Liver (tissue), 9 donors: ENCODE measurements around the gene PAX5. TPM values are rescaled to one million over a fixed set of nuclear protein-coding genes. Genes with fewer than 3 reads are reported as not detected.

ENCODE experiments used
- DNase-seq: peaks from one replicate; pipeline ENCODE4 v3.0.0-alpha.2; 2017; ENCODE audit warnings: low spot score
- H3K27ac ChIP-seq, 2 donors: one replicate each; pipeline ENCODE4 v1.7.0; 2013; ENCODE audit warnings: inconsistent platforms in 2 of 2, low read length in 2 of 2, control low read depth in 1 of 2, low read depth in 1 of 2, mild to moderate bottlenecking in 1 of 2
- H3K27me3 ChIP-seq, 4 donors: one replicate each; pipeline versions ENCODE4 v1.6.1 to v1.7.0; 2013; ENCODE audit warnings: low read length in 3 of 4, inconsistent platforms in 1 of 4, mild to moderate bottlenecking in 1 of 4, moderate library complexity in 1 of 4; ENCODE audit not compliant: control insufficient read depth in 4 of 4, insufficient read depth in 4 of 4
- H3K36me3 ChIP-seq, 4 donors: one replicate each; pipeline versions ENCODE4 v1.6.1 to v1.7.0; 2013; ENCODE audit warnings: low read length in 3 of 4, mild to moderate bottlenecking in 3 of 4, low read depth in 1 of 4, moderate library complexity in 1 of 4; ENCODE audit not compliant: control insufficient read depth in 4 of 4, insufficient read depth in 3 of 4
- H3K4me1 ChIP-seq, 4 donors: one replicate each; pipeline versions ENCODE4 v1.6.1 to v1.7.0; 2013; ENCODE audit warnings: low read length in 3 of 4, mild to moderate bottlenecking in 3 of 4, moderate library complexity in 1 of 4; ENCODE audit not compliant: control insufficient read depth in 4 of 4, insufficient read depth in 4 of 4
- H3K4me3 ChIP-seq, 3 donors: one replicate each; pipeline versions ENCODE4 v1.6.1 to v1.7.0; 2013; ENCODE audit warnings: low read length in 3 of 3, control low read depth in 1 of 3, low read depth in 1 of 3, mild to moderate bottlenecking in 1 of 3
- H3K9ac ChIP-seq, 2 donors: one replicate each; pipeline ENCODE4 v1.7.0; 2013; ENCODE audit warnings: low read length in 2 of 2, mild to moderate bottlenecking in 2 of 2, moderate library complexity in 2 of 2, control low read depth in 1 of 2, low read depth in 1 of 2
- H3K9me3 ChIP-seq, 4 donors: one replicate each; pipeline versions ENCODE4 v1.6.1 to v1.7.0; 2013; ENCODE audit warnings: low read length in 3 of 4; ENCODE audit not compliant: control insufficient read depth in 4 of 4
- EGR1 ChIP-seq, 2 donors: IDR thresholded peaks; 2 replicates each; pipeline ENCODE4 v1.6.1; 2016 to 2018; ENCODE audit warnings: antibody characterized with exemption in 2 of 2, low read depth in 2 of 2
- FOXA2 ChIP-seq: IDR thresholded peaks from 2 replicates; pipeline ENCODE4 v1.6.1; 2016; ENCODE audit warnings: antibody characterized with exemption
- GABPA ChIP-seq, 2 donors: IDR thresholded peaks in 1 of 2; conservative IDR thresholded peaks in 1 of 2; 2 replicates each; pipeline ENCODE4 v1.6.1; 2016; ENCODE audit warnings: antibody characterized with exemption in 2 of 2, mild to moderate bottlenecking in 1 of 2, moderate library complexity in 1 of 2
- HNF4A ChIP-seq, 2 donors: conservative IDR thresholded peaks; 2 replicates each; pipeline ENCODE4 v1.6.1; 2016; ENCODE audit warnings: antibody characterized with exemption in 2 of 2, mild to moderate bottlenecking in 2 of 2
- HNF4G ChIP-seq: IDR thresholded peaks from 2 replicates; pipeline ENCODE4 v1.6.1; 2016; ENCODE audit warnings: antibody characterized with exemption
- JUND ChIP-seq, 2 donors: IDR thresholded peaks; 2 replicates each; pipeline ENCODE4 v1.6.1; 2016; ENCODE audit warnings: antibody characterized with exemption in 2 of 2
- NR2F2 ChIP-seq: IDR thresholded peaks from 2 replicates; pipeline ENCODE4 v1.6.1; 2016; ENCODE audit warnings: antibody characterized with exemption
- RAD21 ChIP-seq, 2 donors: IDR thresholded peaks; 2 replicates each; pipeline ENCODE4 v1.6.1; 2016; ENCODE audit warnings: antibody characterized with exemption in 2 of 2, mild to moderate bottlenecking in 2 of 2
- RXRA ChIP-seq, 2 donors: IDR thresholded peaks; 2 replicates each; pipeline ENCODE4 v1.6.1; 2017 to 2018; ENCODE audit warnings: antibody characterized with exemption in 2 of 2, mild to moderate bottlenecking in 1 of 2
- SP1 ChIP-seq: IDR thresholded peaks from 2 replicates; pipeline ENCODE4 v1.6.1; 2018; ENCODE audit warnings: antibody characterized with exemption, mild to moderate bottlenecking
- TAF1 ChIP-seq: conservative IDR thresholded peaks from 2 replicates; pipeline ENCODE4 v1.6.1; 2016; ENCODE audit warnings: antibody characterized with exemption, mild to moderate bottlenecking
- YY1 ChIP-seq: IDR thresholded peaks from 2 replicates; pipeline ENCODE4 v1.6.1; 2016; ENCODE audit warnings: antibody characterized with exemption, mild to moderate bottlenecking
- WGBS: extraction: QIAGEN DNeasy Blood & Tissue Kit; methylation state at CpG from one replicate; pipeline ENCODE4 v1.1.7; 2013; 5-methylcytosine and 5-hydroxymethylcytosine counted together
- polyA plus RNA-seq, 2 donors: library from polyadenylated mRNA; stranded (reverse) in 1 of 2; unstranded in 1 of 2; fragments of 200-250 nt in 1 of 2; fragments of >200 nt in 1 of 2; fragmentation: Nextera tagmentation in 1 of 2; extraction: Ambion mirVana in 1 of 2; gene quantifications; one replicate each; pipeline versions ENCODE4 v1.2.1 to v1.2.3, GENCODE V29; 2013 to 2015
- total RNA-seq, 2 donors: library from RNA; depleted of rRNA; stranded (reverse); fragments of >200 nt; gene quantifications; one replicate each; pipeline ENCODE4 v1.2.3, GENCODE V29; 2014
- TF ChIP-seq, protein P1 (sequence below): IDR thresholded peaks from 2 replicates; pipeline ENCODE4 v1.6.1; 2016; ENCODE audit warnings: antibody characterized with exemption, mild to moderate bottlenecking
- TF ChIP-seq, protein P2 (sequence below): IDR thresholded peaks from 2 replicates; pipeline ENCODE4 v1.6.1; 2016; ENCODE audit warnings: antibody characterized with exemption
- TF ChIP-seq, protein P3 (sequence below): IDR thresholded peaks from 2 replicates; pipeline ENCODE4 v1.6.1; 2016; ENCODE audit warnings: antibody characterized with exemption
- TF ChIP-seq, protein P4 (sequence below): fragments of 150-350 bp; IDR thresholded peaks from 2 replicates; pipeline ENCODE4 v1.5.1; 2017; ENCODE audit warnings: improper control_type of control experiment, low read depth, low read length; ENCODE audit not compliant: missing input control
- TF ChIP-seq, protein P5 (sequence below): IDR thresholded peaks from 2 replicates; pipeline ENCODE4 v1.6.1; 2016; ENCODE audit warnings: antibody characterized with exemption
- donor health status: healthy.
- donor health status: healthy.
- donor health status: healthy.
- donor health status: healthy.
- donor health status: healthy.

Gene PAX5
- total and polyA plus RNA-seq, 4 donors, result 0.05 to 2.7 (median 0.11) TPM

DNA sequence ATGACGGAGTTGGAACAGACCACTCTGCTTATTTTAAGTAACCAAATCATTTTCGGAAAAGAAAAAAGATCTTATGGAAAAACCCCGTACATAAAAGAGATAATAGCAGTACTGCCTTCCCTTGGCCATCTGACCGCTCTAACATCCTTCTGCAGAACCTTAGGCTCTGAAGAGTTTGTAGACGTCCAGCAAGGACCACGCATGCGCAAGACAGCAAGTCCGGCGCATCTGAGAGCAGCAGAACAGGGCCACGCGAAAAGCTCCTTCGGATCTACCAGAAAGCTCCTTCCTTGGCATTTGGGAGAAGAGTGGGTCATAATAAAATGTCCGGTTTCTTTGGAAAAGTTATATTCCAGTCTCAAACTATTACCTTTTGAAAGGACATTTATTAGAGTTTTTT lies 26.8 kb downstream of the PAX5 start:
- Histone ChIP-seq H3K27me3 (peaks cover 2 to 26% (median 5%) of the 10 kb centered on the region in 4 donors), H3K9ac (no peak overlapping the region), H3K4me3 (no peak overlapping the region), H3K4me1 (peaks cover 0 to 3% (median 0%) of the 10 kb centered on the region in 4 donors), H3K9me3 (no peaks in the 10 kb centered on the region), H3K36me3 (no peaks in the 10 kb centered on the region), H3K27ac (no peak overlapping the region)
- no peak for TF ChIP-seq HNF4G
- no peak for TF ChIP-seq RXRA (IDR thresholded peaks at IDR 0.05)
- WGBS, result 79% methylated on average over 13 of the region's 13 CpGs
- no peak for DNase-seq

DNA sequence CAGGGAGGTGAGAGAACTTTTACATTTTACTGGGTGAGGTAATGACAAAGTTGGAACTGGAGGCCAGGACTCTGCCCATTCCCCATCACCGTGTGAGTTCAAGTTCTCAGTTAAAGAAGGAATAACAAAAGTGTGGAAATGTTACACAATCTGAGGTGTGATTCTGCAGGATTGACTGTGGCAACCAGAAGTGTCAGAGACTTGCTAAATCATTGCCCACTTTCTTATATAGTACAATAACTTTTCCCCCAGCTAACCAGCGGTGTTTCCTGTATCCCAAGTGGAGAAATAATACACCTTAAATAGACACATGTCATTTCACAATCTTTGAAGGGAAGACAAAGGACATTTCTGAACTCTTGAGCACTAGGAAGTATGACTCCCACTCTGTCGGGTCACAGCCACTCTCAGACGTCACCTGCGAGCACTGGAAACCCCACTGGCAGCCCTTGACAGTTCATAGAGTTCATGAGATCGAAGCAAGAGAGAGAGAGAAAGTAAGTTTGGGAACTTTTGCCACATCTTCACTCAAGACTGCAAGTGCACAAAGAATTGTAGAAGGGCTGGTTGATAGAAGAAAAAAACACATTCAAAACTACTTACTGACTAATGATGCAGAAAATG lies 28.4 kb downstream of the PAX5 start:
- 58% methylated on average over 6 of the region's 6 CpGs for WGBS

More for the DNA sequence above, 28.4 kb downstream of the PAX5 start:
- DNase-seq, result no peak
- TF ChIP-seq, protein P1, sequence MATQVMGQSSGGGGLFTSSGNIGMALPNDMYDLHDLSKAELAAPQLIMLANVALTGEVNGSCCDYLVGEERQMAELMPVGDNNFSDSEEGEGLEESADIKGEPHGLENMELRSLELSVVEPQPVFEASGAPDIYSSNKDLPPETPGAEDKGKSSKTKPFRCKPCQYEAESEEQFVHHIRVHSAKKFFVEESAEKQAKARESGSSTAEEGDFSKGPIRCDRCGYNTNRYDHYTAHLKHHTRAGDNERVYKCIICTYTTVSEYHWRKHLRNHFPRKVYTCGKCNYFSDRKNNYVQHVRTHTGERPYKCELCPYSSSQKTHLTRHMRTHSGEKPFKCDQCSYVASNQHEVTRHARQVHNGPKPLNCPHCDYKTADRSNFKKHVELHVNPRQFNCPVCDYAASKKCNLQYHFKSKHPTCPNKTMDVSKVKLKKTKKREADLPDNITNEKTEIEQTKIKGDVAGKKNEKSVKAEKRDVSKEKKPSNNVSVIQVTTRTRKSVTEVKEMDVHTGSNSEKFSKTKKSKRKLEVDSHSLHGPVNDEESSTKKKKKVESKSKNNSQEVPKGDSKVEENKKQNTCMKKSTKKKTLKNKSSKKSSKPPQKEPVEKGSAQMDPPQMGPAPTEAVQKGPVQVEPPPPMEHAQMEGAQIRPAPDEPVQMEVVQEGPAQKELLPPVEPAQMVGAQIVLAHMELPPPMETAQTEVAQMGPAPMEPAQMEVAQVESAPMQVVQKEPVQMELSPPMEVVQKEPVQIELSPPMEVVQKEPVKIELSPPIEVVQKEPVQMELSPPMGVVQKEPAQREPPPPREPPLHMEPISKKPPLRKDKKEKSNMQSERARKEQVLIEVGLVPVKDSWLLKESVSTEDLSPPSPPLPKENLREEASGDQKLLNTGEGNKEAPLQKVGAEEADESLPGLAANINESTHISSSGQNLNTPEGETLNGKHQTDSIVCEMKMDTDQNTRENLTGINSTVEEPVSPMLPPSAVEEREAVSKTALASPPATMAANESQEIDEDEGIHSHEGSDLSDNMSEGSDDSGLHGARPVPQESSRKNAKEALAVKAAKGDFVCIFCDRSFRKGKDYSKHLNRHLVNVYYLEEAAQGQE, result no peak
- TF ChIP-seq, protein P2, sequence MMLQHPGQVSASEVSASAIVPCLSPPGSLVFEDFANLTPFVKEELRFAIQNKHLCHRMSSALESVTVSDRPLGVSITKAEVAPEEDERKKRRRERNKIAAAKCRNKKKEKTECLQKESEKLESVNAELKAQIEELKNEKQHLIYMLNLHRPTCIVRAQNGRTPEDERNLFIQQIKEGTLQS, result no peak
- TF ChIP-seq FOXA2 (no peak), HNF4G (no peak), SP1 (no peak), EGR1 (IDR thresholded peaks at IDR 0.05; ENCODE audit: low read depth in 2 of 2) (no peak), JUND (IDR thresholded peaks at IDR 0.05) (no peak), NR2F2 (no peak), HNF4A (conservative IDR thresholded peaks at IDR 0.05) (no peak), TAF1 (no peak), GABPA (IDR thresholded peaks at IDR 0.05 in 1 of 2, conservative IDR thresholded peaks at IDR 0.05 in 1 of 2) (no peak), YY1 (no peak), RXRA (IDR thresholded peaks at IDR 0.05) (no peak), RAD21 (IDR thresholded peaks at IDR 0.05) (no peak)
- TF ChIP-seq, protein P3, sequence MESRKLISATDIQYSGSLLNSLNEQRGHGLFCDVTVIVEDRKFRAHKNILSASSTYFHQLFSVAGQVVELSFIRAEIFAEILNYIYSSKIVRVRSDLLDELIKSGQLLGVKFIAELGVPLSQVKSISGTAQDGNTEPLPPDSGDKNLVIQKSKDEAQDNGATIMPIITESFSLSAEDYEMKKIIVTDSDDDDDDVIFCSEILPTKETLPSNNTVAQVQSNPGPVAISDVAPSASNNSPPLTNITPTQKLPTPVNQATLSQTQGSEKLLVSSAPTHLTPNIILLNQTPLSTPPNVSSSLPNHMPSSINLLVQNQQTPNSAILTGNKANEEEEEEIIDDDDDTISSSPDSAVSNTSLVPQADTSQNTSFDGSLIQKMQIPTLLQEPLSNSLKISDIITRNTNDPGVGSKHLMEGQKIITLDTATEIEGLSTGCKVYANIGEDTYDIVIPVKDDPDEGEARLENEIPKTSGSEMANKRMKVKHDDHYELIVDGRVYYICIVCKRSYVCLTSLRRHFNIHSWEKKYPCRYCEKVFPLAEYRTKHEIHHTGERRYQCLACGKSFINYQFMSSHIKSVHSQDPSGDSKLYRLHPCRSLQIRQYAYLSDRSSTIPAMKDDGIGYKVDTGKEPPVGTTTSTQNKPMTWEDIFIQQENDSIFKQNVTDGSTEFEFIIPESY, result no peak
- TF ChIP-seq, protein P4, sequence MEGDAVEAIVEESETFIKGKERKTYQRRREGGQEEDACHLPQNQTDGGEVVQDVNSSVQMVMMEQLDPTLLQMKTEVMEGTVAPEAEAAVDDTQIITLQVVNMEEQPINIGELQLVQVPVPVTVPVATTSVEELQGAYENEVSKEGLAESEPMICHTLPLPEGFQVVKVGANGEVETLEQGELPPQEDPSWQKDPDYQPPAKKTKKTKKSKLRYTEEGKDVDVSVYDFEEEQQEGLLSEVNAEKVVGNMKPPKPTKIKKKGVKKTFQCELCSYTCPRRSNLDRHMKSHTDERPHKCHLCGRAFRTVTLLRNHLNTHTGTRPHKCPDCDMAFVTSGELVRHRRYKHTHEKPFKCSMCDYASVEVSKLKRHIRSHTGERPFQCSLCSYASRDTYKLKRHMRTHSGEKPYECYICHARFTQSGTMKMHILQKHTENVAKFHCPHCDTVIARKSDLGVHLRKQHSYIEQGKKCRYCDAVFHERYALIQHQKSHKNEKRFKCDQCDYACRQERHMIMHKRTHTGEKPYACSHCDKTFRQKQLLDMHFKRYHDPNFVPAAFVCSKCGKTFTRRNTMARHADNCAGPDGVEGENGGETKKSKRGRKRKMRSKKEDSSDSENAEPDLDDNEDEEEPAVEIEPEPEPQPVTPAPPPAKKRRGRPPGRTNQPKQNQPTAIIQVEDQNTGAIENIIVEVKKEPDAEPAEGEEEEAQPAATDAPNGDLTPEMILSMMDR, result no peak
- TF ChIP-seq, protein P5, sequence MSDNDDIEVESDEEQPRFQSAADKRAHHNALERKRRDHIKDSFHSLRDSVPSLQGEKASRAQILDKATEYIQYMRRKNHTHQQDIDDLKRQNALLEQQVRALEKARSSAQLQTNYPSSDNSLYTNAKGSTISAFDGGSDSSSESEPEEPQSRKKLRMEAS, result no peak
- H3K4me3 ChIP-seq, result no peak overlapping the region
- peaks cover 0 to 3% (median 0%) of the 10 kb centered on the region in 4 donors for H3K4me1 ChIP-seq
- H3K27me3 ChIP-seq, result peaks cover 0 to 29% (median 6%) of the 10 kb centered on the region in 4 donors
- H3K9ac ChIP-seq, result no peak overlapping the region
- no peaks in the 10 kb centered on the region for H3K9me3 ChIP-seq
- H3K27ac ChIP-seq, result no peak overlapping the region
- H3K36me3 ChIP-seq, result no peaks in the 10 kb centered on the region
